H9 (cell line): ENCODE data around the gene TYMP. TPM values are rescaled to one million over a fixed set of nuclear protein-coding genes. Genes with fewer than 3 reads are reported as not detected.

Experiments
- DNase-seq: peaks from one replicate; pipeline ENCODE4 v3.0.0-alpha.2; 2017
- H2AFZ ChIP-seq: one replicate; pipeline ENCODE4 v1.6.1; 2013; ENCODE audit warnings: mild to moderate bottlenecking, low read length, control low read depth, moderate library complexity
- H2AK5ac ChIP-seq: 2 replicates; pipeline ENCODE4 v1.6.1; 2013; ENCODE audit warnings: low read length, control low read depth, mixed read lengths; ENCODE audit not compliant: insufficient read length
- H2BK120ac ChIP-seq: one replicate; pipeline ENCODE4 v1.6.1; 2013; ENCODE audit warnings: low read depth, mild to moderate bottlenecking, low read length, control low read depth, inconsistent platforms; ENCODE audit not compliant: poor library complexity, severe bottlenecking
- H2BK12ac ChIP-seq: 2 replicates; pipeline ENCODE4 v1.6.1; 2013; ENCODE audit warnings: low read length, control low read depth, mixed read lengths, low read depth; ENCODE audit not compliant: insufficient read length
- H2BK15ac ChIP-seq: 2 replicates; pipeline ENCODE4 v1.6.1; 2013; ENCODE audit warnings: low read depth, low read length, control low read depth
- H2BK20ac ChIP-seq: one replicate; pipeline ENCODE4 v1.6.1; 2013; ENCODE audit warnings: low read depth, mild to moderate bottlenecking, low read length, control low read depth, inconsistent platforms; ENCODE audit not compliant: poor library complexity, severe bottlenecking
- H2BK5ac ChIP-seq: 2 replicates; pipeline ENCODE4 v1.6.1; 2013; ENCODE audit warnings: low read length, control low read depth, mixed read lengths; ENCODE audit not compliant: insufficient read length
- H3K14ac ChIP-seq: 2 replicates; pipeline ENCODE4 v1.6.1; 2013; ENCODE audit warnings: low read length, control low read depth; ENCODE audit not compliant: insufficient read depth
- H3K18ac ChIP-seq: 2 replicates; pipeline ENCODE4 v1.6.1; 2013; ENCODE audit warnings: low read depth, mild to moderate bottlenecking, mixed read lengths, low read length, control low read depth; ENCODE audit not compliant: insufficient read length
- H3K23ac ChIP-seq: 2 replicates; pipeline ENCODE4 v1.6.1; 2013; ENCODE audit warnings: low read length, control low read depth, mixed read lengths, low read depth; ENCODE audit not compliant: insufficient read length
- H3K23me2 ChIP-seq: 2 replicates; pipeline ENCODE4 v1.6.1; 2013; ENCODE audit warnings: low read depth, mild to moderate bottlenecking, mixed read lengths, low read length, control low read depth; ENCODE audit not compliant: insufficient read length, poor library complexity, severe bottlenecking
- H3K27ac ChIP-seq: 2 replicates; pipeline ENCODE4 v1.5.1; 2013; ENCODE audit warnings: low read length, control low read depth, mixed read lengths, low read depth; ENCODE audit not compliant: insufficient read length
- H3K27me3 ChIP-seq: 2 replicates; pipeline ENCODE4 v1.6.1; 2013; ENCODE audit warnings: low read length, control low read depth, inconsistent platforms; ENCODE audit not compliant: insufficient read depth
- H3K4ac ChIP-seq: 2 replicates; pipeline ENCODE4 v1.6.1; 2013; ENCODE audit warnings: low read depth, mild to moderate bottlenecking, control low read depth, inconsistent platforms, low read length, moderate library complexity
- H3K4me1 ChIP-seq: 2 replicates; pipeline ENCODE4 v1.6.1; 2013; ENCODE audit warnings: low read length, control low read depth, inconsistent platforms; ENCODE audit not compliant: insufficient read depth
- H3K4me2 ChIP-seq: 2 replicates; pipeline ENCODE4 v1.6.1; 2013; ENCODE audit warnings: low read length, control low read depth, mixed read lengths; ENCODE audit not compliant: insufficient read length, insufficient read depth
- H3K56ac ChIP-seq: 2 replicates; pipeline ENCODE4 v1.6.1; 2013; ENCODE audit warnings: low read depth, mild to moderate bottlenecking, mixed read lengths, low read length, control low read depth; ENCODE audit not compliant: insufficient read length
- H3K79me1 ChIP-seq: 2 replicates; pipeline ENCODE4 v1.6.1; 2013; ENCODE audit warnings: low read depth, mild to moderate bottlenecking, moderate library complexity, low read length, control low read depth, inconsistent platforms; ENCODE audit not compliant: insufficient read depth, poor library complexity, severe bottlenecking
- H3K79me2 ChIP-seq: 2 replicates; pipeline ENCODE4 v1.6.1; 2013; ENCODE audit warnings: low read length, control low read depth, inconsistent platforms; ENCODE audit not compliant: insufficient read depth
- H3K9ac ChIP-seq: 2 replicates; pipeline ENCODE4 v1.6.1; 2013; ENCODE audit warnings: low read length, control low read depth, mixed read lengths; ENCODE audit not compliant: insufficient read length; ENCODE audit errors: extremely low read depth
- H3K9me3 ChIP-seq: one replicate; pipeline ENCODE4 v1.6.1; 2013; ENCODE audit warnings: low read depth, low read length, inconsistent platforms; ENCODE audit not compliant: control insufficient read depth
- H3T11ph ChIP-seq: one replicate; pipeline ENCODE4 v1.6.1; 2013; ENCODE audit warnings: mild to moderate bottlenecking, low read length, control low read depth, inconsistent platforms
- H4K20me1 ChIP-seq: one replicate; pipeline ENCODE4 v1.6.1; 2013; ENCODE audit not compliant: control insufficient read depth, insufficient read length, insufficient read depth
- H4K5ac ChIP-seq: 2 replicates; pipeline ENCODE4 v1.6.1; 2013; ENCODE audit warnings: low read depth, mild to moderate bottlenecking, mixed read lengths, low read length, control low read depth; ENCODE audit not compliant: insufficient read length
- H4K8ac ChIP-seq: replicated peaks from 2 replicates; pipeline ENCODE4 v1.6.1; 2013; ENCODE audit warnings: low read length, control low read depth, mixed read lengths, low read depth; ENCODE audit not compliant: insufficient read length
- H4K91ac ChIP-seq: 2 replicates; pipeline ENCODE4 v1.6.1; 2013; ENCODE audit warnings: low read depth, mild to moderate bottlenecking, moderate library complexity, mixed read lengths, low read length, control low read depth; ENCODE audit not compliant: insufficient read length
- H3K27ac Mint-ChIP-seq, 3 experiments: 2 replicates in 2 of 3; 3 replicates in 1 of 3; pipeline ENCODE4 v1.8.0; 2020 to 2021; ENCODE audit warnings: mixed read lengths in 3 of 3, mild to moderate bottlenecking in 1 of 3, moderate library complexity in 1 of 3
- H3K27me3 Mint-ChIP-seq: 2 replicates; pipeline ENCODE4 v1.8.0; 2021; ENCODE audit warnings: low read depth, mild to moderate bottlenecking, moderate library complexity, mixed read lengths
- H3K36me3 Mint-ChIP-seq, 3 experiments: 2 replicates in 2 of 3; 3 replicates in 1 of 3; pipeline ENCODE4 v1.8.0; 2020 to 2021; ENCODE audit warnings: low read depth in 3 of 3, mixed read lengths in 3 of 3; ENCODE audit not compliant: insufficient read depth in 1 of 3
- H3K4me1 Mint-ChIP-seq, 2 experiments: 2 replicates each; pipeline ENCODE4 v1.8.0; 2020; ENCODE audit warnings: mixed read lengths in 2 of 2
- H3K4me3 Mint-ChIP-seq, 2 experiments: 2 replicates in 1 of 2; 3 replicates in 1 of 2; pipeline ENCODE4 v1.8.0; 2020 to 2021; ENCODE audit warnings: mild to moderate bottlenecking in 2 of 2, mixed read lengths in 2 of 2, moderate library complexity in 1 of 2
- H3K9me3 Mint-ChIP-seq, 2 experiments: 2 replicates in 1 of 2; 3 replicates in 1 of 2; pipeline ENCODE4 v1.8.0; 2020; ENCODE audit warnings: mild to moderate bottlenecking in 2 of 2, mixed read lengths in 2 of 2, moderate library complexity in 1 of 2
- CTCF ChIP-seq: fragments of 200-600 bp; sonication (generic); conservative IDR thresholded peaks from 3 replicates; pipeline ENCODE4 v1.8.0; 2021; ENCODE audit warnings: antibody characterized with exemption, mild to moderate bottlenecking
- WGBS: extraction: QIAGEN DNeasy Blood & Tissue Kit; methylation state at CpG from one replicate; pipeline ENCODE4 v1.1.7; 2013; ENCODE audit warnings: missing lambda C conversion rate, low lambda C conversion rate, mixed read lengths; ENCODE audit not compliant: insufficient read length; ENCODE audit errors: extremely low coverage; 5-methylcytosine and 5-hydroxymethylcytosine counted together
- total RNA-seq: library from RNA; stranded (reverse); gene quantifications from 2 replicates; pipeline ENCODE4 v1.2.1, GENCODE V29; 2021

The TYMP gene
- total RNA-seq, 1 experiment from 2014 or later = 1.0 TPM

GRCh38 chr22:50575426-50575941 lies 45.7 kb upstream of the TYMP start:
- Histone ChIP-seq H3K14ac (no peak overlapping the region), H4K8ac (no peak overlapping the region), H2BK5ac (no peak overlapping the region), H3K56ac (no peak overlapping the region), H3T11ph (no peak overlapping the region), H4K20me1 (no peaks in the 10 kb centered on the region), H2BK20ac (no peak overlapping the region), H3K27ac (no peak overlapping the region), H2AK5ac (no peak overlapping the region), H3K4me2 (no peak overlapping the region), H4K5ac (no peak overlapping the region), H2BK120ac (no peak overlapping the region), H3K4ac (no peak overlapping the region), H3K23ac (no peak overlapping the region), H3K79me2 (no peaks in the 10 kb centered on the region), H3K27me3 (no peaks in the 10 kb centered on the region), H3K23me2 (no peaks in the 10 kb centered on the region), H3K9me3 (no peaks in the 10 kb centered on the region), H3K18ac (no peak overlapping the region), H3K4me1 (no peaks in the 10 kb centered on the region), H2BK15ac (no peak overlapping the region), H2AFZ (no peak overlapping the region), H3K9ac (no peak overlapping the region), H4K91ac (no peak overlapping the region), H3K79me1 (no peaks in the 10 kb centered on the region), H2BK12ac (no peak overlapping the region)
- no peak overlapping the region for H3K4me3 Mint-ChIP-seq
- DNase-seq = no peak
- no peaks in the 10 kb centered on the region for H3K9me3 Mint-ChIP-seq
- TF ChIP-seq CTCF = no peak
- H3K27me3 Mint-ChIP-seq = no peaks in the 10 kb centered on the region; the same call in 1 of the 2 replicates
- WGBS = no CpG with 5 or more reads among the region's 8 CpGs
- peak overlapping the region in 1 of 3 experiments; percentile 87; a peak in 2 of 7 replicates for H3K27ac Mint-ChIP-seq
- H3K36me3 Mint-ChIP-seq = peaks cover 8 to 73% (median 67%) of the 10 kb centered on the region in 3 experiments
- no peaks in the 10 kb centered on the region for H3K4me1 Mint-ChIP-seq
